Natural killer cell (primary cell): ENCODE measurements around the gene CFD. TPM values are rescaled to one million over a fixed set of nuclear protein-coding genes. Genes with fewer than 3 reads are reported as not detected.

Experiments
- ATAC-seq, 3 donors: fragments of 150-1000 bp in 2 of 3; fragments of 200-7000 bp in 1 of 3; cut with Tn5 transposase; 1 replicate in 1 of 3; 2 replicates in 2 of 3; pipeline ENCODE4 v1.10.0; 2021; ENCODE audit warnings: mild to moderate bottlenecking in 2 of 3, moderate library complexity in 2 of 3
- DNase-seq, 2 donors: peaks; one replicate each; pipeline versions ENCODE4 v3.0.0 to v3.0.0-alpha.2; 2013 to 2021; ENCODE audit warnings: mixed read lengths in 1 of 2
- H3K27ac ChIP-seq: one replicate; pipeline ENCODE4 v1.5.1; 2013; ENCODE audit warnings: mild to moderate bottlenecking, low read length
- H3K27me3 ChIP-seq: one replicate; pipeline ENCODE4 v1.6.1; 2013; ENCODE audit warnings: low read length; ENCODE audit not compliant: control insufficient read depth, insufficient read depth
- H3K36me3 ChIP-seq: one replicate; pipeline ENCODE4 v1.6.1; 2013; ENCODE audit warnings: low read length; ENCODE audit not compliant: control insufficient read depth, insufficient read depth
- H3K4me1 ChIP-seq: one replicate; pipeline ENCODE4 v1.6.1; 2013; ENCODE audit warnings: low read length; ENCODE audit not compliant: control insufficient read depth, insufficient read depth
- H3K4me3 ChIP-seq: one replicate; pipeline ENCODE4 v1.5.1; 2013; ENCODE audit warnings: low read length
- H3K9me3 ChIP-seq: one replicate; pipeline ENCODE4 v1.6.1; 2013; ENCODE audit warnings: low read length; ENCODE audit not compliant: control insufficient read depth, insufficient read depth
- H3K27ac Mint-ChIP-seq, 2 donors: one replicate each; pipeline ENCODE4 v1.8.0; 2022; ENCODE audit warnings: mild to moderate bottlenecking in 2 of 2, mixed read lengths in 2 of 2, moderate library complexity in 1 of 2
- H3K27me3 Mint-ChIP-seq, 2 donors: one replicate each; pipeline ENCODE4 v1.8.0; 2022; ENCODE audit warnings: low read depth in 2 of 2, mixed read lengths in 2 of 2
- H3K36me3 Mint-ChIP-seq: one replicate; pipeline ENCODE4 v1.8.0; 2022; ENCODE audit warnings: mixed read lengths
- H3K4me1 Mint-ChIP-seq, 2 donors: one replicate each; pipeline ENCODE4 v1.8.0; 2022; ENCODE audit warnings: mixed read lengths in 2 of 2
- H3K4me3 Mint-ChIP-seq: one replicate; pipeline ENCODE4 v1.8.0; 2022; ENCODE audit warnings: mild to moderate bottlenecking, moderate library complexity, mixed read lengths
- H3K9me3 Mint-ChIP-seq, 2 donors: one replicate each; pipeline ENCODE4 v1.8.0; 2022; ENCODE audit warnings: mixed read lengths in 2 of 2
- WGBS: methylation state at CpG from one replicate; pipeline ENCODE4 v1.1.7; 2013; ENCODE audit warnings: missing lambda C conversion rate; ENCODE audit not compliant: insufficient coverage; 5-methylcytosine and 5-hydroxymethylcytosine counted together
- intact Hi-C: fragments of 100-400 bp; cut with micrococcal nuclease; formaldehyde crosslinking; loops from one replicate; pipeline ENCODE4 v1.14.2; 2022
- total RNA-seq, 4 donors: library from RNA; stranded (reverse); fragments of 120-200 nt in 1 of 4; gene quantifications; one replicate each; pipeline versions ENCODE4 v1.2.3 to v1.2.4, GENCODE V29; 2013 to 2022
- TF ChIP-seq, protein P1 (sequence below): fragments of 200-600 bp; IDR thresholded peaks from one replicate; pipeline ENCODE4 v1.8.0; 2022; ENCODE audit warnings: antibody characterized with exemption

CFD gene
- total RNA-seq, 3 donors from 2014 or later (not counting 1 experiment from before 2014, with no cell fraction given) = 2.9 to 47.5 (median 10.4) TPM

DNA sequence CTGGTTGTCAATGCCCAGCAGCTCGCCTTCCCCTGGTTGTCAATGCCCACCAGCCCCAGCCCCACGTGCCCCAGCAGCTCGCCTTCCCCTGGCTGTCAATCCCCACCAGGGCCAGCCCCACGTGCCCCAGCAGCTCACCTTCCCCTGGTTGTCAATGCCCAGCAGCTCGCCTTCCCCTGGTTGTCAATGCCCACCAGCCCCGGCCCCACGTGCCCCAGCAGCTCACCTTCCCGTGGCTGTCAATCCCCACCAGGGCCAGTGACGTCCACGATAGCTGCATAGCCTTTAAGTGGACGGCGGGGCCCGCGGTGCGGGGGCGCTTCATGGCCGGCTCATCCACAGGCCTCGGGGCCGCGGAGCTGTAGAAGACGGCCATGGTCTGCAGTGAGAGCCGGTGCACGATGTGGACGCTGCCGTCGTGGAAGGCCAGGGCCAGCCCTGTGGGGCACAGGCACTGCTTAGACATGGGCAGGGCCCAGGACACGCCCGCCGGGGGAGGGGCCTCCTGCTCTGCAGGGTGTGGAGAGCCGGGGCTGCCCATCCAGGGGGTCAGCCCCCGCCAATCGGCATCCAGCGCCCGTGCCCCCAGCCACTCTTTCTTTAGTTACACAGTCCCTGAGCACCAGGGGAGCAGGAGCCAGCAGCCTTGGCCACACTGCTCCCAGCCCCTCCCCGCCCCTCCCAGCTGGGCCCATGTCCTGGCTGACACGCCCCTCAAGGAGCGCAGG, 20.4 kb downstream of the CFD start:
- WGBS = 94% methylated on average over 37 of the region's 37 CpGs
- TF ChIP-seq, protein P1, sequence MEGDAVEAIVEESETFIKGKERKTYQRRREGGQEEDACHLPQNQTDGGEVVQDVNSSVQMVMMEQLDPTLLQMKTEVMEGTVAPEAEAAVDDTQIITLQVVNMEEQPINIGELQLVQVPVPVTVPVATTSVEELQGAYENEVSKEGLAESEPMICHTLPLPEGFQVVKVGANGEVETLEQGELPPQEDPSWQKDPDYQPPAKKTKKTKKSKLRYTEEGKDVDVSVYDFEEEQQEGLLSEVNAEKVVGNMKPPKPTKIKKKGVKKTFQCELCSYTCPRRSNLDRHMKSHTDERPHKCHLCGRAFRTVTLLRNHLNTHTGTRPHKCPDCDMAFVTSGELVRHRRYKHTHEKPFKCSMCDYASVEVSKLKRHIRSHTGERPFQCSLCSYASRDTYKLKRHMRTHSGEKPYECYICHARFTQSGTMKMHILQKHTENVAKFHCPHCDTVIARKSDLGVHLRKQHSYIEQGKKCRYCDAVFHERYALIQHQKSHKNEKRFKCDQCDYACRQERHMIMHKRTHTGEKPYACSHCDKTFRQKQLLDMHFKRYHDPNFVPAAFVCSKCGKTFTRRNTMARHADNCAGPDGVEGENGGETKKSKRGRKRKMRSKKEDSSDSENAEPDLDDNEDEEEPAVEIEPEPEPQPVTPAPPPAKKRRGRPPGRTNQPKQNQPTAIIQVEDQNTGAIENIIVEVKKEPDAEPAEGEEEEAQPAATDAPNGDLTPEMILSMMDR = no peak
- intact Hi-C loops = no loop called here
- Histone ChIP-seq H3K27ac (no peak overlapping the region), H3K36me3 (peaks cover 41% of the 10 kb centered on the region), H3K9me3 (no peaks in the 10 kb centered on the region), H3K4me1 (no peaks in the 10 kb centered on the region), H3K4me3 (no peak overlapping the region), H3K27me3 (no peaks in the 10 kb centered on the region)
- H3K36me3 Mint-ChIP-seq = no peaks in the 10 kb centered on the region
- no peak overlapping the region for H3K27ac Mint-ChIP-seq
- DNase-seq (no peak), ATAC-seq (no peak)
- no peaks in the 10 kb centered on the region for H3K4me1 Mint-ChIP-seq
- no peaks in the 10 kb centered on the region for H3K27me3 Mint-ChIP-seq
- no peaks in the 10 kb centered on the region for H3K9me3 Mint-ChIP-seq
- no peak overlapping the region for H3K4me3 Mint-ChIP-seq

DNA sequence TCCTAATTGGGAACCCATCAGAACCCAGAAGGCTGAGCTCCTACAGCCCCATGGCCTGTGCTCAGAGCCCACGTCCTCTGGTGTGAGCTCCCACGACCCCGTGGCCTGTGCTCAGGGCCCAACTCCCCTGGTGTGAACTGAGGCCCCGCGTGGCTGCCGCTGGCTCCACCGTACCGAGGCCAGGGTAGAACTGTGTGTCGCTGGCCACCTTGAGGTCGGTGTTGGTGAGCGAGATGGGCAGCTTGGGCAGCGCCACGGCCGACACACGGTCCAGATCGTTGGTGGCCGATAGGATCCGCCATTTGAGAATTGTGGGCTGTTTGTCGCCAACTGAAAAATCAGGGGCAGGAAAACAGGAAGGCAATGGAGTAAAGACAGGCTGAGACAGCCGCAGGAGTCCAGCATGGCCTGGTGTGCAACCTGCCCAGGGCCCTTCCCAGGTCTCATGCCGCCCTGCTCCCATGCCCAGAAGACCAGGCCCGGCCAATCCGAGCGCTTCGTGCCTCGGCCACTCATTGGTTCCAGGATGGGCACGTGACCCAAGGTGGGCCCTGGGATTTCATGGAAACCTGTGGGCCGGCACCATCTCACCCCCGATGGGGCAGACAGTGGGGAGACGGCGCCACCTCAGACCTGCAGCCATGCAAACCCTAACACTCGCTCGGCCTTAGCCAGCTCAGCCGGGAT, 22.1 kb downstream of the CFD start:
- Histone ChIP-seq H3K4me3 (no peak overlapping the region), H3K27ac (no peak overlapping the region), H3K27me3 (no peaks in the 10 kb centered on the region), H3K9me3 (no peaks in the 10 kb centered on the region), H3K36me3 (peaks cover 53% of the 10 kb centered on the region), H3K4me1 (peaks cover 3% of the 10 kb centered on the region)
- Mint-ChIP-seq H3K4me1 (no peaks in the 10 kb centered on the region), H3K27me3 (no peaks in the 10 kb centered on the region), H3K36me3 (no peaks in the 10 kb centered on the region), H3K27ac (no peak overlapping the region), H3K4me3 (no peak overlapping the region), H3K9me3 (no peaks in the 10 kb centered on the region)
- intact Hi-C loops = no loop called here
- no peak for DNase-seq
- ATAC-seq = no peak
- 97% methylated on average over 34 of the region's 34 CpGs for WGBS
- TF ChIP-seq, protein P1 = no peak

DNA sequence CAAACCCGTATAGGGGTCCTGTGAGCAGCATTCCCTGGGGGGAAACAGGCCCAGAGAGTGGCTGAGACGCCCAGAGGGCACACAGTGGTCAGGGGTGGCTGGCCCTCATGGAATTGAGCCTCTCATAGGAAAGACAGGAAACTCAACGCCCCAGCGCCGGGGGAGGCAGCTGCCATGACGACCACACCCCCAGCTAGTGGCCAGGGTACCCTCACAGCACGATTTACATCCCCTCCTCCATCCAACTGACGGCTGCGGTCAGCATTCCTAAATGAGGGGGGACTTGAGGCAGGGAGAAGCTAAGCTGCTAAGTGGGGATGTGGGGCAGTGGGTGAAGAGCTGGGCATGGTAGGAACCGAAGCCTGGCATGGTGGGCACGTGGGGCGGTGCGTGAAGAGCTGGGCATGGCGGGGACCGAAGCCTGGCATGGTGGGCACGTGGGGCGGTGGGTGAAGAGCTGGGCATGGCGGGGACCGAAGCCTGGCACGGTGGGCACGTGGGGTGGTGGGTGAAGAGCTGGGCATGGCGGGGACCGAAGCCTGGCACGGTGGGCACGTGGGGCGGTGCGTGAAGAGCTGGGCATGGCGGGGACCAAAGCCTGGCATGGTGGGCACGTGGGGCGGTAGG, 23.5 kb downstream of the CFD start:
- no peaks in the 10 kb centered on the region for H3K36me3 Mint-ChIP-seq
- 96% methylated on average over 20 of the region's 30 CpGs for WGBS
- no peak overlapping the region for H3K4me3 Mint-ChIP-seq
- H3K27ac ChIP-seq = no peak overlapping the region
- H3K27ac Mint-ChIP-seq = no peak overlapping the region
- no peaks in the 10 kb centered on the region for H3K4me1 Mint-ChIP-seq
- H3K4me3 ChIP-seq = no peak overlapping the region
- intact Hi-C loops = no loop called here
- DNase-seq = no peak
- peaks cover 57% of the 10 kb centered on the region for H3K36me3 ChIP-seq
- no peaks in the 10 kb centered on the region for H3K9me3 Mint-ChIP-seq
- H3K9me3 ChIP-seq = no peaks in the 10 kb centered on the region
- no peaks in the 10 kb centered on the region for H3K27me3 Mint-ChIP-seq
- H3K27me3 ChIP-seq = no peaks in the 10 kb centered on the region
- ATAC-seq = no peak
- TF ChIP-seq, protein P1 = no peak
- H3K4me1 ChIP-seq = peaks cover 16% of the 10 kb centered on the region
